Renal cortical epithelial cell (primary cell): Measurements from ENCODE around the gene CDV3. TPM values are rescaled to one million over a fixed set of nuclear protein-coding genes. Genes with fewer than 3 reads are reported as not detected.
"Not testable (repeated sequence)": the region's sequence is repeated elsewhere in the genome, so short reads cannot be mapped to it uniquely, and the experiment has no call there.

ENCODE experiments used
- DNase-seq: peaks from one replicate; pipeline ENCODE4 v3.0.0-alpha.2; 2011; ENCODE audit warnings: low read depth
- total RNA-seq: library from RNA; depleted of rRNA; stranded (reverse); fragments of >200 nt; gene quantifications from 2 replicates; pipeline ENCODE4 v1.2.3, GENCODE V29; 2014

The CDV3 gene, protein sequence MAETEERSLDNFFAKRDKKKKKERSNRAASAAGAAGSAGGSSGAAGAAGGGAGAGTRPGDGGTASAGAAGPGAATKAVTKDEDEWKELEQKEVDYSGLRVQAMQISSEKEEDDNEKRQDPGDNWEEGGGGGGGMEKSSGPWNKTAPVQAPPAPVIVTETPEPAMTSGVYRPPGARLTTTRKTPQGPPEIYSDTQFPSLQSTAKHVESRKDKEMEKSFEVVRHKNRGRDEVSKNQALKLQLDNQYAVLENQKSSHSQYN
- 314 and 534 TPM in 2 replicates for total RNA-seq

DNA sequence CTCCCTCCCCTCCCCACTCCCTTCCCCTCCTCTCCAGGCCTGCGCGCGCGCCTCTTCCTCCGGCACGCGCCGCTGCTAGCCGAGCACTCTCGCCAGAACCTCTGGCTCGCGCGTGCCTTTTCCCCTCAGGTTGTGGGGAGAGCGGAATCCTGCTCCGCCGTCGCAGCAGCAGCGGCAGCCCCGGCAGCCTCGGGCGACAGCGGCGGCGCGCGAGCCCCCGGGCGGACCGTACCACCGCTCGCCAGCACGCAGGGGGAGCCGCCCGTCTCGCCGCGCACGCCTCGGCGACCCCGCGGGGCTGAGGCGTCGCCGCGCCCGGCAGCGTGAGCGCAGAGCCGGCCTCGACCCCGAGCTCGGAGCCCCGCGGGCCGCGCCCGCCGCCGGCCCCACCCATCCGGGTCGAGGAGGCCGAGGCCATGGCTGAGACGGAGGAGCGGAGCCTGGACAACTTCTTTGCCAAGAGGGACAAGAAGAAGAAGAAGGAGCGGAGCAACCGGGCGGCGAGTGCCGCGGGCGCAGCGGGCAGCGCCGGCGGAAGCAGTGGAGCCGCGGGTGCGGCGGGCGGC is at the start of gene CDV3:
CDV3 (plus strand) TSS at position 58 of the 566 bp plus-strand sequence; CDS start at position 417, 359 bp downstream.
- DNase-seq: no peak

DNA sequence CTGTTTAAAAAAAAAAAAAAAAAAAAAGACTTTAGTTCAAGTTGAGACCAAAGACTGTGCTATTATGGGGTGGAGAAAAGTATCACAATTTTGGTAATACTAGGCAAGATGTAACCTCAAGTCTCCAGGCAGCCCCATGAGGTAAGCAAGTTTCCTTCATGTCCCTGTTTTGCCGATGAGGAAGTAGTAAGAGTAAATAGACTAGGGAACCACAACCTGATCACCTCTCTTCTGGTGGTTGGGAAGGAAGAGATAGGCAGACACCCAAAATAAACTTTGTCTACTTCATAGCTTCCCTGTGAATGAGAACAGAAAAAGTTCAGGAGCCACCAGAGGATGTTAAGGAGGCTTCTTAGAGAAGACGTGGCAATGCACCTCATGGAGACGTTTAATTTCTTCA is 49.7 kb upstream of the CDV3 start:
- DNase-seq: not testable (repeated sequence)

DNA sequence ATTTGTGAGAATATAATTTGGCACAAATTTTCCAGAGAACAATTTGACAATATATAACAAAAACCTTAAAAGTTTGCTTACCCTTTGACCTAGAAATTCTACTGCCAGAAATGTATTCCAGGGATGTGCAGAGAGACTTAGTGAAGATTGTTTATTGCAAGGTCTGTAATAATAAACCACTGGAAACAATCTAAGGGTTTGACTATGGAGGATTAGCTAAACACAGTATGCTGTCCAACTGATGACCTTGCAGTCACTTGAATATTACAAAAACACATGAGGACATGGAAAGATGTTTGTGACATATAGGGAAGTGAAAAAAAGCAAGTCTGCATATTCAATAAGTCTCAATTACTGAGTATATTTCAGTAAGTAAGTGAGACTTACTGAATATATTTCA is 48.1 kb upstream of the CDV3 start:
- no peak for DNase-seq

DNA sequence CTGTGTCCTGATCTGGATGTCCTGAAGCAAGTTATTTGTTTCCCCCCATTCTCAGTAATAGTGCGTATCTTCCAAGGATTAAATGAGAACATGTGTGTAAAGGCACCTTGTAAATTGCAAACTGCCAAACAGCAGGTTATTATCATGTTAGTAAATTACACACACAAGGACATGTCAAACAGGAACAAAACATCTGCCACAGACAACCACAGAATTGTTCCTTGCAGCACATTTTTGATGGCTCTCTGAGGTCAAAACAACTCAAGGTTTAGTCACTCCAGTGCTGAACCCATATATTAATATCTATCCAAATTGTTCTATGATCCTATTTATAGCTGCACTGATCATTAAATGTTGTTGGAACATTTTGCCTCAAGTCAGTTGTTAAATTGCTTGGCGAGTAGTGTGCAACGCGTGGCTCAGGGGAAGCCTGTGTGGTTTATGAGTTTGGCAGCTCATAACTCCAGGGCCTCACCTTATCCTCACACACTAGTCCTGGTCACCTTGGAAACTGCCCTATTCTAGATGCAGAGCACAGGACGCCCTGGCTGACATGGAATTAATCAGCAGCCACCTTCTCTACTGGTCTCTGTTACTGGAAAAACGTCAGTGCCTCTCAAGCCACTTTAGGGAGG is 46.3 kb upstream of the CDV3 start:
- peak; percentile 64 for DNase-seq

DNA sequence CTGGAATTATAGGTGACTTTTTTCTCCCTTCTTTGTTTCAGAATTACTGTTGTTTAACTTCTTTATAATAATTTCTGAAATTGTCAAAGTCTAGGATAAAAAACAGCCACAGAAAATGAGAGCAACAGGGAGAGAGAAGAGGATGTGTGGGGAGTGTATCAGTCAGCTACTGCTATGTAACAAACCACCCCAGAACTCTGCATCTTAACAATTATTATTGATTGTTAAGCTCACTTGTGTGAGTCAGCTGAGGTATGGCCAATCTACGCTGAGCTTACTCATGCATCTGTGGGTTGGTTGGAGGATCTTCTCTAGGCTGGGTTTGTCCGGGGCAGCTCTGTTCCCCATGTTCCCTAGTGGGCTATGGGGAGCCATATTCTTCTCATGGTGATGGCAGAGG is 43.7 kb upstream of the CDV3 start:
- no peak for DNase-seq

DNA sequence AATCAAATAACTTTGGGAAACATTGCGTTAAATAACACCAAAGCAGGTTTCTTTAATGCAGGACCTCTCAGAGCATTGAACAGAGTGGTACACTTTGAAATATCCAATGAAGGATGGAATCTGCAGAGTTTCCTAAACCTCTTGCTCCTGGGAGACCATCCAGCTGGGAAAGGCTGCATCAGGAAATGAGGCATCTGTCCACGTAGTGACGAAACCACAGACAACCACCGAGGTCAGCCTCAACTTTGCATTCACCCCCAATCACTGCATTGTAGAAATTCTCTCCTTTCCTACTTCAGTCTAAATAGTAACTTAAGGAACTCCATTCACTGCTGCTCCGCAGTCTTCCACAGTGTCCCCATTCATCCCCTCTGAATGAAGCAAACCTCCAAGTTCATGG is 41.5 kb upstream of the CDV3 start:
- DNase-seq: peak; percentile 22

DNA sequence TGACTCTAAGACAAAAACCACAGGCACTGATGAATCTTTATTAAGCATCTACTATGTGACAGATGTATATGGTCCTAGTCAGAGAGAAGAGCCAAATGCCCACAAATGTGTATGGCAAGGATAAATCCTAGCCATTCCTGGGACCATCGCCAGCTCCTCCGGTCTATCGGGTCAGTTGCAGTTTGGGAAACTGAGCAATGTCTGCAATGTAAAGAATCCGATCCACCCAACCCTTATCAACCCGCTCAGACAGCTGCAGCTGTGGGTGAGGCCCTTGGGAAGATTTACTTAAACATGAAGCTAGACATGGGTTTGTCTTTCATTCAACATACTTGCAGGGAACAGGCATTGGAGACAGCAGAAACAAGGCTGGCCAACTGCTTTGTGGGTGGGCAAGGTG is 40.5 kb upstream of the CDV3 start:
- no peak for DNase-seq

DNA sequence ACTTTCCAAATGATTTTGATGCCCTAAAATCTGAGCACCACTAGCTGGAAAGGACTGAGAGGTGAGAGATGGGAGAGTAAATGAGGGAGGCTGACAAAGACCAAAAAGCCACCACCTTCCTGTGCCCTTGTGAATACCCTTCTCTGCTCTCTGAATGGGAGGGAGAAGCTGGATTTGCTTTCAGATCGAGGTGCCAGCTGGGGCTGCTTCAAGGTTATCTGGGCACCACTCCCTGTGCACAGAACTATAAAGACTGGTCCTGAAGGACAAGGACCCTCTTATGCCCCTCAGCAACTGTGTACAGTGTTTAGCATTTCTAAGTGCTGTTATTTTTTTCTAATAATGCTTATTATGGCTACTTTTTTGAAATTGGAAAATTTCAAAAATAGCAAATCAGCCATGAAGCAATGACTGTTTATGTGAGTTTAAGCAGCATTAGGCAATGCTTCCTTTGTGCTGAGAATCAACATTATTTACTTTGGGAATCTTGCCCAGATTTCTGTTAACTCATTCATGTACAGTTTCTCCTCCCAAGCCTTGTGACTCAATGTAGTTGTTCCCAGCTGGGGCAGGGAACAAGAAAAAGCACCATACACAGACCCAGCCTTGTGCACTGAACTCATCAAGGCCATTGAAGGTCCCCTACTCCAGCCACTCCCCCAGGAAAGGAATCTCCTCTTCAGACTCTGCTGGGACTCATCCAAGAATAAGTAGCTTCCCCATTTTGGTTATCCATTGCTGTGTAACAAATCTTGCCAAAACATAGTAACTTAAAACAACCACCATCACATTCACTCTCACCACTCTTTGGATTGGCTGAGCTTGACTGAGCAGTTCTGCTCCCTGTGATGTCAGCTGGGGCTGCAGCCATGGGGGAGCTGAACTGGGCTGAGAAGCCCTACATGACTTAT is 37.3 kb upstream of the CDV3 start:
- peak; percentile 97 for DNase-seq

DNA sequence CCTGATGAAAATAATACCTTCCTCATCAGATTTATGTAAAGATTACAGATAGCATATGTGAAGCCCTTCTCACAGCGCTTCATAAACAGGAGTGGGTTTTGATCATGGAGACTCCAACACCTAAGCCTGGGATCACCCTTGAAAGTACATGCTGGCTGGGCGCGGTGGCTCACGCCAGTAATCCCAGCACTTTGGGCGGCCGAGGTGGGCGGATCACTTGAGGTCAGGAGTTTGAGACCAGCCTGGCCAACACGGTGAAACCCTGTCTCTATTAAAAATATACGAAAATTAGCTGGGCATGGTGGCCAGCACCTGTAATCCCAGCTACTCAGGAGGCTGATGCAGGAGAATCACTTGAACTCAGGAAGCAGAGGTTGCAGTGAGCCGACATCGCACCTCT is 36.4 kb upstream of the CDV3 start:
- not testable (repeated sequence) for DNase-seq

DNA sequence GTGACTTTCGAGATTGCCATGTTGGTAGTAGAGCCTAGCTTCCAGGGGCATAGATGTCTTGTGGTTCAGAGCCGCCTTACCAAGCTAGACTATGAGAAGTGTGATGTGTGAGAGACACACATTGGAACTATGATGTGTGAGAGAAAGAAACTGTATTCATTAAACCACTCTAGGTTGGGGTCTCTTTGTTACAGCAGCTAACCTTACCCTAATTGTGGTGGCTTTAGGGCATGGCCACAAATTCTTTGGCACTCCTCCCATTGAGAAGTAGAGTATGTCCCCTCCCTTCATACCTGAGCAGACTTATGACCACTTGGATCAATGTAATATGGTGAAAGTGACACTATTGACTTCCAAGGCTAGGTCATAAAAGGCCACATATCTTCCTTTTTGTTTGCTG is 35.3 kb upstream of the CDV3 start:
- DNase-seq: no peak

DNA sequence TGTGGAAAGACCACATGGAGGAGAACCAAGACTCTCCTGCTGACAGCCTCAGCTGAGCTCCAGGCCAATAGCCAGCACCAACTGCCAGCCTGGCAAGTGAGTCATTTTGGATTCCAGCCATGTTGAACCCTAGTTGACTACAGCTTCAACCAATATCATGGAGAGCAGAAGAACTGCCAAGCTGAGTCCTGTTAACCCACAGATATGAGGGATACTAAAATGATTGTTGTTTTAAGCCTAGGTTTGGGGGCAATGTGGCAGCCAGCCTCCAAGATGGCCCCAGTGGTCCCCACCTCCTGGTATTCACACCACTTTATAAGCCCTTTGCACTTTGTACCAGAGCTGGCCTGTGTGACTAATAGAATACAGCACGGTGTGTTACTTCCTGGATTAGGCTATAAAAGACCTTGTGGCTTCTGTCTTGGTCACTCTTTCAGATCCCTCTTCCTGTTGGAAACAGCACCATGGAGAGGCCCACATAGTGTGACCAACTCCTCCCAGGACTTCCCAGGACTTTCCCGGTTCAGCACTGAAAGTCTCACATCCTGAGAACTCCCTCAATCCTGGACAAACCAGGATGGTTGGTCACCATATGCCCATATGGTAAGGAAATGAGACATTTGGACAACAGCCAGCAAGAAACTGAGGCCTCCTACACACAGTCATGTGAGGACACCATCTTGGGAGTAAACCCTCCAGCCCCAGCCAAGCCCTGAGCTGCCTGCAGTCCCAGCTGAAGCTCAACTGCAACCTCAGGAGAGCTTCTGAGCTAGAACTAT is 32.4 kb upstream of the CDV3 start:
- peak; percentile 95 for DNase-seq

DNA sequence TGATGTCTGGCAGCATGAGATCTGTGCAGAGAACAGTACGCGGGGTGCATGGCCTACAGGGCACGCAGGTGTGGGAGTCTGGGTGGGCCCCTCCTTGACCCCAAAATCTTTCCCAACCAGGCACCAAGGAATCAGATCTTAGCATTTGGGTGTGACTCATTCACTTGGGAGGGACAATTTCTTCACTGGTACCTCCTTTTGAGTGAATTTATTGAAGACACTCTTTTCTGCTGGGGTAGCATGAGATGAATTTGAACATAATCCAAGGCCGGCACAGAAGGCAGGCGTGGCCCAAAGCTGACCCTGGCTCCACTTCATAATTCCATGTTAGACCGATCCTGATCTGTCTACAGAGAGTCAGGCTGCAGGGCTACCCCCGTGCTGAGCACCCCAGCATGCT is 30.6 kb upstream of the CDV3 start:
- no peak for DNase-seq

DNA sequence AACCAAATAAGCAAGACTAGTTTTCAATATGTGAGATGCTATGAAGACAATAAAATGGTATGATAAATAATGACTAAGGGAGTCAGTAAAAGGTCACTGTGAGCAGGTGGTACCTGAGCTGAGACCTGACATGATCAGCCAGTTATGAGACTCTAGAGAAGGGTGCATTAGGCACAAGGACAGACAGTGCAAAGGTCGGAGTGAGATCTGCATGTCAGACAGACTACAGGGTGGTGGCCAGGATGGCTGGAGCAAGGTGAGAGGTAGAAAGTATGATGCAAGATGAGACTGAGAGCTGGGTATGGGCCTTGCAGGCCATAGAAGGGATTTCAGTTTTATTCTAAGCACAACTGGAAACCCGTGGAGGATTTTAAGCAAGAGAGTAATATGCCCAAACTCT is 28.5 kb upstream of the CDV3 start:
- not testable (repeated sequence) for DNase-seq

DNA sequence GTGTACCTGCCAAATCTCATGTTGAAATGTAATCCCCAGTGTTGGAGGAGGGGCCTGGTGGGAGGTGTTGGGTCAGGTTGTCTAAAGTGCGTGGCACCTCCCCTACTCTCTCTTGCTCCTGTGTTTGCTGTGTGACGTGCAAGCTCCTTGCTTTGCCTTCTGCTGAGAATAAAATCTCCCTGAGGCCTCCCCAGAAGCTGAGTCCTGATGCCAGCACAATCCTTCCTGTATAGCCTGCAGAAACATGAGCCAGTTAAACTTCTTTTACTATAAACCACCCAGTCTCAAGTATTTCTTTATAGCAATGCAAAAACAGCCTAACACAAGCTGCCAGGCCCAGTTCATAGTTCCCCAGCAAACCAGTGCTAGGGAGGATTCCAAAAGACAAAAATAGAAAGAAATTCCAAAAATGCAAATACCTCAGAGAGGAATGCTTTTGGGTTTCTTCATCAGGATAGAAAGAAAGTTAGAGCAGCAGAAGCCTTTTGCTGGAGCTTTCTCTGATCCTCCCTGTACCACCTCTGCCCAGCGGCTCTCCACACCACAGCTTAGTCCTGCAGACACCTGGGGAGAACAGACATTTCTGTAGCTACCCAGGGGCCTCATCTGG is 25.9 kb upstream of the CDV3 start:
- DNase-seq: peak; percentile 31

DNA sequence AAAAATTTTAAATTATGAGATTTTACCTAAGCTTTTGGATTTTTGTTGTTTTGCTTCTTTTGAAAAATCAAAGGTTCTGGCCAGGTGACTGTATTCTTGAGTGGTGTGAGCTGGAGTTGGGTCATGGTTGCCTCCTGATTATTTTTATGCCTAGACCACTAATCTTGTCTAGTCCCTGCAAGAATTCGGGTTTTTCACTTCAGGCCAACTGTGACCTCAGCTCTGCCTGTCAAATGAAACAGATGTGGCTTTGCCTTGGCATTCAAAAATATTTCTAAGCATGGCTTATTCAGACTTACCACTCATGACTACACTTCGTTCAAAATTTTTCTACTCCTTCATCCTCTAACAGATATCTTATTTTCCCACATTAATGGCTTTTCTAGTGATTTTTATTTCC is 25.4 kb upstream of the CDV3 start:
- DNase-seq: no peak

DNA sequence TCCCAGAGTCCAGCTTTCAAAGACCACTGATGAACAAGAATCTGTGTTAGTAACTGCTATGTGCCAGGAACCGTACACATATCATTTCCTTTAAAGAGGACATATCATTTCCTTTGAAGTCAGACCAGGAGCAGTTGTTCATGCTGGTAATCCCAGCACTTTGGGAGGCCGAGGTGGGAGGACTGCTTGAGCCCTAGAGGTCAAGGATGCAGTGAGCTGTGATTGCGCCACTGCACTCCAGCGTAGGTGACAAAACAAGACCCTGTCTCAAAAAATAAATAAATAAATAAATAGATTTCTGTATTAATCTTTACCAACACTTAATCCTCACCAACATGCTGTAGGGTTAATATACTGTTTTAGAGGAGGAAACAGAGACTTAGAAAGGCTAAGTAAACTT is 23.9 kb upstream of the CDV3 start:
- no peak for DNase-seq

DNA sequence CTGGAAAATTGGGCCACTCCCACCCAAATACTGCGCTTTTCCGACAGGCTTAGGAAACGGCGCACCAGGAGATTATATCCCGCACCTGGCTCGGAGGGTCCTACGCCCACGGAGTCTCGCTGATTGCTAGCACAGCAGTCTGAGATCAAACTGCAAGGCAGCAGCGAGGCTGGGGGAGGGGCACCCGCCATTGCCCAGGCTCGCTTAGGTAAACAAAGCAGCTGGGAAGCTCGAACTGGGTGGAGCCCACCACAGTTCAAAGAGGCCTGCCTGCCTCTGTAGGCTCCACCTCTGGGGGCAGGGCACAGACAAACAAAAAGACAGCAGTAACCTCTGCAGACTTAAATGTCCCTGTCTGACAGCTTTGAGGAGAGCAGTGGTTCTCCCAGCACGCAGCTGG is 21.9 kb upstream of the CDV3 start:
- DNase-seq: not testable (repeated sequence)

DNA sequence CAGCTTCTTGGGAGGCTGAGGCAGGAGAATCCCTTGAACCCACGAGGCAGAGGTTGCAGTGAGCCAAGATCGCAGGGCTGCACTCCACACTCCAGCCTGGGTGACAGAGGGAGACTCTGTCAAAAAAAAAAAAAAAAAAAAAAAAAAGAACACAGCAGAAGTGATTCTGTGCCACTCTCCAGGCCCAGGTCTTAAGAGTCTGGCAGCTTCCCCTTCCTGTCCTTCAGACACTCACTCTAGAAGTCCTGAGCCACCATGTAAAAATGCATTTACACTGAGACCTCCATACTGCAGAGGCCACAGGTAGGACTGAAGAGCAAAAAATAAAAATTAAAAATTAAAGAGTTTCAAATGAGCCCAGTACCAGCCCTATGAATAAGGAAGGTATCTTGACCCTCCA is 11.8 kb upstream of the CDV3 start:
- no peak for DNase-seq

DNA sequence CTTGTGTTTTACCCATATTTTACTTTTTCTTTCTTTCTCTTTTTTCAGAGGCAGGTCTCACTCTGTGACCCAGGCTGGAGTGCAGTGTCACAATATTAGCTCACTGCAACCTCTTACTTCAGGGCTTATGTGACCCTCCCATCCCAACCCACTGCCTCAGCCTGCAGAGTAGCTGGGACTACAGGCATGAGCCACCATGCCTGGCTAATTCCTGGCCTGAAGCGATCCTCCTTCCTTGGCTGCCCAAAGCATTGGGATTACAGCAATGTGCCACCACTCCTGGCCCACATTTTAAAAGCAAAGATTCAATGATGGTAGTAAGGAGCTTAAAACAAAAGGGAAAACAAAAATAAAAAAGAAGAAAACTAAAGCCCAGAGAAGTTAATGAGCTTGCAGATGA is 11.1 kb upstream of the CDV3 start:
- no peak for DNase-seq

DNA sequence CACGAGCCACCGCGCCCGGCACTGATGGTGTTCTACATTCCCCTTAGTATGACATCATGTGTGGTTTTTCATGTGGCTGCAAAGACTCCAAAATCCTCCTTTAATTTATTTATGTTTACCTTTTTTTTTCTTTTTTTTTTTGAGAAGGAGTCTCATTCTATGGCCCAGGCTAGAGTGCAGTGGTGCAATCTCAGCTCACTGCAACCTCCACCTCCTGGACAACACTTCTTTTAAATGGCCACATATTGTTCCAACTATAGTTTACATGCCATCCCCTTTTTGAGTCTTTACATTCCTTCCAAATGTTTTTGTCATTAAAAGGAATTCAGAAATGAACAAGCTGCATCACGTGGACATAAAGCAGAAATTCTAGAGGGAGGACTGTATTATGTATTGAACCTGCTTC is 10.3 kb upstream of the CDV3 start:
- no peak for DNase-seq

DNA sequence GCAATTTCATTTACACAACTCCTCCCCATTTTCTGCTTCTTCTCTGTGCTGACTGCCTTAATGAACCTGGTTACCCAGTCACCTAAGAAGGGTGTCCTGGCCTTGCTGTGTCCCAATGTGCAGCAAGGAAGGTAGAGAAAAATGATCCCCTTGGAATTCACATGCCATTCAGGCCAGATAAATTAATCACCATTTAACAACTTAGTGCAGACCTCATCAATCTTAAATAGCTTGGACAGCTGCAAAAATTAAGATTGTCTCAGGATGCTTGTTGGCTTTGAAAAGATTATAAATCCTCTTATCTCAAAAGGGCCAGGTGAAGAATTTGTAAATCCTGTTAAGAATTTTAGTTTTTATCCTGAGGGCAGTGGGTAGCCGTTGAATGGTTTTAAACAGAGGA is 9.7 kb upstream of the CDV3 start:
- no peak for DNase-seq
